GM12874 (cell line): ENCODE data around the gene AUH.

Source experiments
- TF ChIP-seq, protein P1 (sequence below): IDR thresholded peaks from 2 replicates; pipeline ENCODE4 v1.5.1; 2011; ENCODE audit warnings: low read depth, mild to moderate bottlenecking, control low read depth, low read length, moderate library complexity; ENCODE audit not compliant: insufficient read depth

The AUH gene

DNA sequence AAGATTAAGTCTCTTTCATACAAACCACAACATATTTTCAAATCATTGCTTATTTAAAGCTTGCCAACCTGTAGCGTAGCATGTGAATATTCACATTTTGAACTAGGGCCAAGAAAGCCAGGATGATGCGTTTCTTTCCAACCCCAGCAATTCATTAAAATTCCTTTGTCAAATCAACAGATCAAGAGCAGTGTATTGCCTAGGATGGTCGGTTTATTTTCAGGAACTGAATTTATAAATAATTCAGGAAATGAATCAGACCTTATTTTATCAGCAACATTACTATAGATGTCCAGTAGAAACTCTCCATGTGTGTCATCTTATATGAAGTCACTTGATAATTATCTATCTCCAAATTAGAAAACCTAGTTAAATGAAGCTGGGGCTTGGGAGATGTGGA is 13.2 kb upstream of the AUH start:
- TF ChIP-seq, protein P1, sequence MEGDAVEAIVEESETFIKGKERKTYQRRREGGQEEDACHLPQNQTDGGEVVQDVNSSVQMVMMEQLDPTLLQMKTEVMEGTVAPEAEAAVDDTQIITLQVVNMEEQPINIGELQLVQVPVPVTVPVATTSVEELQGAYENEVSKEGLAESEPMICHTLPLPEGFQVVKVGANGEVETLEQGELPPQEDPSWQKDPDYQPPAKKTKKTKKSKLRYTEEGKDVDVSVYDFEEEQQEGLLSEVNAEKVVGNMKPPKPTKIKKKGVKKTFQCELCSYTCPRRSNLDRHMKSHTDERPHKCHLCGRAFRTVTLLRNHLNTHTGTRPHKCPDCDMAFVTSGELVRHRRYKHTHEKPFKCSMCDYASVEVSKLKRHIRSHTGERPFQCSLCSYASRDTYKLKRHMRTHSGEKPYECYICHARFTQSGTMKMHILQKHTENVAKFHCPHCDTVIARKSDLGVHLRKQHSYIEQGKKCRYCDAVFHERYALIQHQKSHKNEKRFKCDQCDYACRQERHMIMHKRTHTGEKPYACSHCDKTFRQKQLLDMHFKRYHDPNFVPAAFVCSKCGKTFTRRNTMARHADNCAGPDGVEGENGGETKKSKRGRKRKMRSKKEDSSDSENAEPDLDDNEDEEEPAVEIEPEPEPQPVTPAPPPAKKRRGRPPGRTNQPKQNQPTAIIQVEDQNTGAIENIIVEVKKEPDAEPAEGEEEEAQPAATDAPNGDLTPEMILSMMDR = no peak

DNA sequence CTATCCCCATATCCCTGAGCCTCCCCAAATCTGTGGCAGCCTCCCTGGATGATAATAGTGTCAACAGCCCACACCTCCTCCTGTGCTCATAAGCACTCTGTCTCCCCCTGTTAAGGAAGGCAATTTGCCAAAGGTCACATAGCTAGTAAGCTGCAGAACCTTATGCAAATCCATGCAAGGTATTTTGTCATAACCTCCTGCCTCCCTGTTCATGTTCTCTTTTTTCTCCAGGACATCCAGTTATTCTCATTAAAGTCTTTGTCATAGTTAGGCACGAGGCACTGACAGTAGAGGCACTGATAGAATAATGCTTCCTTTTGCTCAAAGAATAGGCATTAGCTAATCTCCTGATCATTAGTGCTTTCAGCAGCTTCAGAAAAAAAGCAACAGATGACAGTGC is 10.2 kb upstream of the AUH start:
- TF ChIP-seq, protein P1 = no peak

DNA sequence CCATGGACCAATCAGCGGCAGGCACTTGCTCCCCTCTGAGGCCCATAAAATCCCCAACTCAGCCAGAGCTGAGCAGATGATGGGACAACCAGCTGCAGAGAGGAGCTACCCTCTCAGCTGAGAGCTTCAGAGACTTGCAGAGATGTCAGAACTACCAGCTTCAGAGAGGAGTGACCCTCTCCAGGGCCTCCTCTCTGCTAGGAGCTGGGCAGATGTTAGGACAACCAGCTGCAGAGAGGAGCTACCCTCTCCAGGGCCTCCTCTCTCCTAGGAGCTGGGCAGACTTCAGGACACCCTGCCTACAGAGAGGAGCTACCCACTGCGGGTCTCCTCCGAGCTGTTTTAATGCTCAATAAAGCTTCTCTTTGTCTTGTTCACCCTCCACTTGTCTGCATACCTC is 3.0 kb upstream of the AUH start:
- TF ChIP-seq, protein P1 = no peak

DNA sequence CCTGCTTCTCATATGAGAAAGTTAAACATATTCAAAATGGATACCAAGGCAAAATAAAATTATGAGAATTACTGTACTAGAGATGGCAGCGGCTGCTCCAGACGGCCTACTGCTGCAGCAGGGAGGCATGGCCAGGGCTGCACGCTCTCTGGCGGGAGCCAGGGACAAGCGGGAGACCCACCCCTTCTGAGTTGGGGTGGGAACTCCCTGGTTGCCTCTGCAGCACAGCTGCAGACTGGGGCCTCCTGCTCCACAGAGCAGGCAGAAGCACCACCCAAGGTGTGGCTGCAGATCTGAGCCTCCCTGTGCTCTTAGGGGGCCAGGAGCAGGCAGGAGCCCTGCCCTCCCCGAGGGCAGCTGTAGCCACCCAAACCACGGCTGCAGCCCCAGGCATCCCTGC is 2.3 kb upstream of the AUH start:
- TF ChIP-seq, protein P1 = no peak

DNA sequence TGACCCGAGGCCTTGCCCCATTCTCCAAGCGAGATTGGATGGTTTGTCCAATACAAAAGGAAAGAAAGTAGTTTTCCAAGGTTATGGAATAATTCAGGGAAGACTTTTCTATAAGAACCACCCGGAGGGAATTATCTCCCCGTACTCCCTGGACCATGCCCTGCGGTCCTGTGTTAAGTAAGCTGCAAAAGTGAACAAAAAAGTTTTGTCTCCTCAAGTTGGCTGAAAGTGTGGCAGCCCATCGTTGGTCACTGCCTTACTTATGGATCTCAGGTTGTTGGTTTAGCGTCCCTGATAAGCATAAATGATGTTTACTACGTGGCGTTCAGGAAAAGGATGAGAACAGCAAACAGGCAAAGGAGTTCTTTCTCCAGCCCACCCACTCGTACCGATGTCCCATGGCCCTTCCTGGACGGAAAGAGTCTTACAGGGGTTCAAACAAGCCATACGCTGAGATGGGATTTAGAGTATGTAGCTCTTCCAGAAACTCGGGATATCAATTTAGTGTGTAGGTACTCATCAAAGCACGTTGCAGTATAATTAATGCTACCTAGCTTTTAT is 413 bp upstream of the AUH start:
- TF ChIP-seq, protein P1 = no peak

DNA sequence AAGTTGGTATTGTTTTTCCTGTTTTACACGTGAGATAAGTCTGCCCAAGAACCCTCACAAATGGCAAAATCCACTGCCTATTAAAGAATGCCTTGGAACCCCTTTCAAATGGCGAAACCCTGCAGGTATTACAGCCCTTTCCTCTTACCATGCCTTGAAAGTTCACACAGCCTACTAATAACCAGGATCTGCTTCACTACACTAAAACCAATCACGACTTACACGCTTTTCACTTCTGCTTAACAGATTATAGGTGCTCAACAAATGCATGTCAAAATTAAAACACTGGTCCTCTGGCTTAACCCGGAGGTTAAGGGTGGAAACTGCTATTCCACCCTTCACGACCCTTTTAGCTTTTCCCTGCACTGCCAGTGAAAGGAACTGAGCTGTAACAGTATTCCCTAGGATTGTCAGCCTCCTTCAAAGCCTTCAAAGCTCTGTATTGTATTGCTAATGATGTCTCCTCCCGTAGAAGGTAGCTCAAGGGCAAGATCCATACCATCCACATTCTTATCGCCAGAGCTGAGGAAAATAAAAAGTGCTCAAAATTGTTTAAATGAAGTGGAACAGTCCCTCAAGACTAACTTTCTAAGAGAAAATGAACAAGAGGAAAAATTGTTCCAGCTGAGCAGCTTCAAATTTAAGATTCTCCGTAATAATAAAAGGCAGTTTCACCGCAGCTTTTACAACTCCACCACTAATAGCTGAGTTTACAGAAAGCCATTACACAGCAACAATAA is 997 bp downstream of the AUH start:
- TF ChIP-seq, protein P1 = no peak

DNA sequence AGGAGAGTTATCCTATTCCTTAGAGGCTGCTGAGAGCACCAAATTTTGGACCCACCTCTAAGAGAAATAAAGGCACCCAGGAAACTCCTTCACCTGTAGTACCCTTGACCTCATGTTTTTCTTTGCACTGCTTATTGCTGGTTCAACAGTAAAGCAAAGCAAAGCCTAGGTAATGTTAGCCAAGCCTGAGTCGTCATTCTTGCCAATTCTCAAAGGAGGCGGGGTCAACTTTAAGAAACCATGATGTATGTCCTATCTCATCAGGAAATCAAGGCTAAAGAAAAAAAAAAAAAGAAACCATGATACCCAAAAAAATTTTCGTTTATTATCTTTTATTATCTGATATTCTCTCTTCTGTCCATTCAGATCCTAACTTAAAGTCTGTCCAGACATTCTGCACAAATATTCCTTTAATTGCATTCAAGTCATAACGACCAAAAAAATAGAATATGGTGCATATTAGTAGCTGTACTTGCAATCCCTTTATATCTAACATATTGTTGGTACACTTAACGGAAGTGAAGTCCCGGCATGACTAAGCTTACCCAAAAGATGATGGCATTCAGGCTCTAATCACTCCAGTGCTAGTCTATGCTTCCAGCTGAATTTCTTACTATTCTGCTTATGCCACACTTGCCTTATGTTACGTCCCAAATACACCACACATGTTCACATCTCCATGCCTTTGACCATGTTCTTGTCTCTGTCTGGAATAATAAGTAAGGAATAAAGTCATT is 1.8 kb downstream of the AUH start:
- TF ChIP-seq, protein P1 = no peak
